ENCODE data around the gene B3GAT1.
"Not testable (repeated sequence)": the region's sequence is repeated elsewhere in the genome, so short reads cannot be mapped to it uniquely, and the experiment has no call there.

B3GAT1 gene

DNA sequence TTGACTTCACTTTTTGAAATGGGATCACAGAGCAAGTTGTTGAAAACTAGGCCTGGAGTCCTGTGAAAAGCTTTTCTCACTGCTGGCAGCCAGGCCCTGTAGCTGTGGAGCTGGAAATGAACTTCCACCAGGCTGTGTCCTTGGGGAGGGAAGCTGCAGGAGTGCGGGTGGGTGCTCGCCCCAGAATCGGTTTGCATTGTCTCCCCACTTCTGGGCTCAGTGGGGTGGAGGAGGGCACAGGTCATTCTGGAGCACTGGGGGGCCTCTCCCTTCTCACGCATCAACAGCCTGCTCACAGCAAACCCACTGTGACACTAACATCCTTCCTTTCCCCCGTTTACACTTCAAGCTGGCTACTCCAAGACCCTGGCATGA lies 65.1 kb downstream of the B3GAT1 start:
- Histone ChIP-seq H3K27me3 (replicated peaks) (no peaks in the 10 kb centered on the region), H3K36me3 (replicated peaks) (no peaks in the 10 kb centered on the region), H3K27ac (no peak overlapping the region), H3K4me3 (ENCODE audit: low read depth, low read length) (no peak overlapping the region)
- in situ Hi-C loops (cut with HindIII; ENCODE audit: low pct_ligation_motif_present, low sequenced_read_pairs), result no loop called here
- no peak for DNase-seq
- no peak for TF ChIP-seq CTCF (IDR thresholded peaks at IDR 0.05; ENCODE audit: low read depth, low read length, missing control alignments)

DNA sequence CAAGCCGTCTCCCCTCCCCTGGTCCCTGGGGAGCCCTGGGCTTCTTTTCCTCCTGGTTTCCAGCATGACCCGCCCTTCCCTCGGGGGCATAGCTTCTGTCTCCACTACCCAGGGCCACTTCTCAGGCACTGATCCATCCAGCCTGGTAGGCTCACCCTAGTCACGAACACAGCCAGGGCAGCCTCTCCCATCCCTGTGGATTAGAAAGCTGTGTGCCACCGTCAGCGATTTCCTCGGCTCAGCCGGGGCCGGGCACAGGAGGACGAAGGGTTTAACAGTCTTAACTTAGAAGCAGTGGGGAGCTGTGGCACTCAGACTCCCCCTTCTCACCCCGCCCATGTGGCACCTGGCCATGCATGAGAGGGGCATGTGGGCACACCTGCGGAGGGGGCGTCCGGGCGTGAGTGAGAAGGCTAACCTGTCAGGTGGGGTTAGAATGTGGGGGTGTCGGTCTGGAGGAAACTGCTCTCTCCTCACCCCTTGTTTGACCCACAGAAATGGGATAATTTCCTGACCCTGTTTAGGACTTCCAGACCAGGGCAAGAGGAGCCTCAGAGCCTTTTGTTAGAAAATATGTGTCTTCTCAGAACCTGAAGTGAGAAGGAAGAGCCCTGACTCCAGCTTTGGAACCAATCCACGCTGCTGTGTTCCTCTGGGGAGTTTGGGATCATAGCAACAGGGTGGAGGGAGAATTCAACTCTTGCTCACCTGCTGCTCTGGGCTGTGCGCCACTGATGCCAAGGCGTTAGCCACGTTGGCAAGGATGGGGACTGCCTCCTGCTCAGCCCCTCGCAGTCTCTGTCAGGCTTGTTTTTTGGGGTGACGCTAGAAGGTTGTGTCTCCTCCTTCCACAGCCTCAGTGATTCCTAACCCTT lies 65.7 kb downstream of the B3GAT1 start:
- no peaks in the 10 kb centered on the region for H3K36me3 ChIP-seq (replicated peaks)
- in situ Hi-C loops (cut with HindIII; ENCODE audit: low pct_ligation_motif_present, low sequenced_read_pairs), result no loop called here
- H3K4me3 ChIP-seq (ENCODE audit: low read depth, low read length), result no peak overlapping the region
- no peaks in the 10 kb centered on the region for H3K27me3 ChIP-seq (replicated peaks)
- no peak for DNase-seq
- no peak overlapping the region for H3K27ac ChIP-seq
- TF ChIP-seq CTCF (IDR thresholded peaks at IDR 0.05; ENCODE audit: low read depth, low read length, missing control alignments), result no peak

DNA sequence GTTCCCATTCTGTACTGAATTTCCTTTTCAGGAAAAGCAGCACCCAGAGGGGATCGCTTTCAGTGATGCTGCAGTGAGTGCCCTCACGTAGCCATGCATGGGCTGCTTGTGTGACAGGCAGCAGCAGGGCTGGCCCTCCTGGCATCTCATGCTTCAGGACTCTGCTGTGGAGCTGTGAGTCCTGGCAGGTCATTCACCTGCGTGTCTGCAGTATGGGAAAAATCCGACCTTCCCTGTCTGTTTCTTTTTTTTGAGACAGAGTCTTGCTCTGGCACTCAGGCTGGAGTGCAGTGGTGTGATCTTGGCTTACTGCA lies 66.8 kb downstream of the B3GAT1 start:
- no peak for TF ChIP-seq CTCF (IDR thresholded peaks at IDR 0.05; ENCODE audit: low read depth, low read length, missing control alignments)
- DNase-seq, result no peak
- Histone ChIP-seq H3K27ac (no peak overlapping the region), H3K27me3 (replicated peaks) (no peaks in the 10 kb centered on the region), H3K36me3 (replicated peaks) (no peaks in the 10 kb centered on the region), H3K4me3 (ENCODE audit: low read depth, low read length) (no peak overlapping the region)
- in situ Hi-C loops (cut with HindIII; ENCODE audit: low pct_ligation_motif_present, low sequenced_read_pairs), result no loop called here

GRCh38 chr11:134344497-134345236 lies 67.4 kb downstream of the B3GAT1 start:
- H3K4me3 ChIP-seq (ENCODE audit: low read depth, low read length); H3K27me3 ChIP-seq (replicated peaks); in situ Hi-C loops (cut with HindIII; ENCODE audit: low pct_ligation_motif_present, low sequenced_read_pairs); H3K27ac ChIP-seq; DNase-seq; H3K36me3 ChIP-seq (replicated peaks): not testable (repeated sequence)

- DNase-seq, result no peak
- no peak overlapping the region for H3K27ac ChIP-seq
- in situ Hi-C loops (cut with HindIII; ENCODE audit: low pct_ligation_motif_present, low sequenced_read_pairs), result no loop called here
These were observed 68.4 kb downstream of the B3GAT1 start for GRCh38 chr11:134343646-134344045.

More at GRCh38 chr11:134343646-134344045, 68.4 kb downstream of the B3GAT1 start:
- no peak for TF ChIP-seq CTCF (IDR thresholded peaks at IDR 0.05; ENCODE audit: low read depth, low read length, missing control alignments)
- Histone ChIP-seq H3K4me3 (ENCODE audit: low read depth, low read length) (no peak overlapping the region), H3K27me3 (replicated peaks) (no peaks in the 10 kb centered on the region), H3K36me3 (replicated peaks) (no peaks in the 10 kb centered on the region)
